DMS114 treated with DMSO at 0.1 percent for 48 hours (cell line): ENCODE measurements around the gene IL17F.

ENCODE experiments used
- DNase-seq: peaks from one replicate; lab custom pipeline; 2025; ENCODE audit not compliant: unreplicated experiment; lab: John Stamatoyannopoulos, UW

Gene IL17F

DNA sequence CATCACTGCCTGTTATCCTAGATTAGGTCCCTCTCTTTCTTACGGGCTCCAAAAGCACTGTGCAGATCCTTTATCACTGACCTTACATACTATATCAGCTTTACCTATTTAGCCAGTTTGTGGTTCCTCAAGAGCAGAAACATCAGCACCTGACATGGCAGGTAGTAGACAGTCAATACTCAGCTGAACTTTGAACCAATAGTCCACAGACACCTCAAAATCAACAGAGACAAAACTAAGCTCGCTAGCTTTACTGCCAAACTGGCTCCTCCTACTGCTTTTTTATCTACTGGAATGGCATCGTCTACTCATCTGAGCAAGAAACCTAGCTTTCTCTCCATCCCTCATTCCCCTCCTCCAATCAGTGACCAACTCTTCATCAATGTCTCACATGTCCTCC lies 52.5 kb downstream of the IL17F start:
- DNase-seq = no peak

DNA sequence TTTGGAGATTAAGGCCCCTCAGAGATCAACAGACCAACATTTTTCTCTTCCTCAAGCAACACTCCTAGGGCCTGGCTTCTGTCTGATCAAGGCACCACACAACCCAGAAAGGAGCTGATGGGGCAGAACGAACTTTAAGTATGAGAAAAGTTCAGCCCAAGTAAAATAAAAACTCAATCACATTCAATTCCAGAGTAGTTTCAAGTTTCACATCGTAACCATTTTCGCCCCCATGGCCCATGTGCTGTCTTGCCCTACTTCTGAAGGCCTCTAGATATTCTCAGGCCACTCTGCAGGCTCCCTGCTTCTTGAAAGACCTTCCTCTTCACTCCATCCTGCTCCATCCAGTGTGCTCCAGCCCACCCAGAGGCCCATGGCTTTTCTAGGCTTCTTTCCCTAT lies 53.9 kb downstream of the IL17F start:
- DNase-seq = no peak

GRCh38 chr6:52189974-52190373 lies 54.3 kb downstream of the IL17F start:
- DNase-seq = no peak

- no peak for DNase-seq
These were observed 57.2 kb downstream of the IL17F start for GRCh38 chr6:52187098-52187497.
